ENCODE measurements around the gene USB1.

USB1 gene

GRCh38 chr16:58037365-58038057 lies 36.3 kb downstream of the USB1 start:
- no peak for DNase-seq

GRCh38 chr16:58038219-58038641 lies 37.0 kb downstream of the USB1 start:
- DNase-seq, result no peak

DNA sequence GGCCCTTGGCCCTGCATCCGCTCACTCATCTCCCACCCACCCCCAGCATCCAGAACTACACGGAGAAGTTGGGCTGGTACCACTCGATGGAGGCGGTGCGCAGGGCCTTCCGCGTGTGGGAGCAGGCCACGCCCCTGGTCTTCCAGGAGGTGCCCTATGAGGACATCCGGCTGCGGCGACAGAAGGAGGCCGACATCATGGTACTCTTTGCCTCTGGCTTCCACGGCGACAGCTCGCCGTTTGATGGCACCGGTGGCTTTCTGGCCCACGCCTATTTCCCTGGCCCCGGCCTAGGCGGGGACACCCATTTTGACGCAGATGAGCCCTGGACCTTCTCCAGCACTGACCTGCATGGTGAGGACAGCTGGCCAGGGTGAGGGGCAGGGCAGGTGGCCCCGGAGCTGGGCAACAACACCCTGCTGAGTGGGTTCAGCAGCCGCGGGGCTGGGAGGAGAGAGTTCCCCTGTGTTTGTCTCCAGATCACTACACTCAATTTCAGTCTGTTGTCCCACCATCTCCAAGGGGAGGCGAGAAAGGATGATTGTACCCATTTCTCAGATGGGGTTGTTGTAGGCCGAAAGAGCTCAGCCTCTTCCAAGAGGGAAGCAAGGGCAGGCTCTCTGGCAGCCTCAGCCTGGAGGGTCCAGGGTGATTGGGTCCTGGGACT lies 38.8 kb downstream of the USB1 start:
- DNase-seq, result no peak

GRCh38 chr16:58040496-58040846 lies 39.3 kb downstream of the USB1 start:
- no peak for DNase-seq

GRCh38 chr16:58040945-58041627 lies 39.9 kb downstream of the USB1 start:
- DNase-seq, result no peak

DNA sequence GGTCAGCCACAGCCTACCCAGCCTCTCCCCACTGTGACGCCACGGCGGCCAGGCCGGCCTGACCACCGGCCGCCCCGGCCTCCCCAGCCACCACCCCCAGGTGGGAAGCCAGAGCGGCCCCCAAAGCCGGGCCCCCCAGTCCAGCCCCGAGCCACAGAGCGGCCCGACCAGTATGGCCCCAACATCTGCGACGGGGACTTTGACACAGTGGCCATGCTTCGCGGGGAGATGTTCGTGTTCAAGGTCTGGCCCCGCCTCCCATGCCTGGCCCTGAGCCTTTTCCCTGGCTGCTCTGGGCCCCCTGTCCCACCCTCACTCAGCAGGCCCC lies 40.4 kb downstream of the USB1 start:
- DNase-seq, result no peak

- DNase-seq, result no peak
Observed at GRCh38 chr16:58042001-58042885, 41.0 kb downstream of the USB1 start.

DNA sequence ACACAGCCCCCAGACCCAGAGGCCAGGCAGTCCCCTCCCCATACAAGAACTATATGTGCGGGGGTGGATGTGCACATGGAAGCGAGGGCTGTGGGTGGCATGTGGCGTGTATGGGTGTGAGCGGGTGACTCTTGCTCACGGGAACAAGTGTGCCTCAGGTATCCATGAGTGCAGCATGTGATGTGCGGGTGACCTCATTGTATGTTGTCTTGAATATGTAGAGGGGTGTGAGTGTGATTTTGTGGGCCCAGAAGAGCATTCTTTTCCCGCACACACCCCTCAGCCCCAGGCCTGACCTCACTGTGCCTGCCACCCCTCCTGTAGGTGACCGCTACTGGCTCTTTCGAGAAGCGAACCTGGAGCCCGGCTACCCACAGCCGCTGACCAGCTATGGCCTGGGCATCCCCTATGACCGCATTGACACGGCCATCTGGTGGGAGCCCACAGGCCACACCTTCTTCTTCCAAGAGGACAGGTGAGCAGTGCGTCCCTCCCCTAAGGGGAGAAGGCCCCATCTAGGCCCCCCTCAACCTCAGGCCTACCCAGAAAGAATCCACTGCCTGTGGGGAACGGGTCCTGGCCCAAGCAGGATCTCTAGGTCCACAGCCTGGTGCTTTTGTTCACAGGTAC lies 41.8 kb downstream of the USB1 start:
- no peak for DNase-seq

DNA sequence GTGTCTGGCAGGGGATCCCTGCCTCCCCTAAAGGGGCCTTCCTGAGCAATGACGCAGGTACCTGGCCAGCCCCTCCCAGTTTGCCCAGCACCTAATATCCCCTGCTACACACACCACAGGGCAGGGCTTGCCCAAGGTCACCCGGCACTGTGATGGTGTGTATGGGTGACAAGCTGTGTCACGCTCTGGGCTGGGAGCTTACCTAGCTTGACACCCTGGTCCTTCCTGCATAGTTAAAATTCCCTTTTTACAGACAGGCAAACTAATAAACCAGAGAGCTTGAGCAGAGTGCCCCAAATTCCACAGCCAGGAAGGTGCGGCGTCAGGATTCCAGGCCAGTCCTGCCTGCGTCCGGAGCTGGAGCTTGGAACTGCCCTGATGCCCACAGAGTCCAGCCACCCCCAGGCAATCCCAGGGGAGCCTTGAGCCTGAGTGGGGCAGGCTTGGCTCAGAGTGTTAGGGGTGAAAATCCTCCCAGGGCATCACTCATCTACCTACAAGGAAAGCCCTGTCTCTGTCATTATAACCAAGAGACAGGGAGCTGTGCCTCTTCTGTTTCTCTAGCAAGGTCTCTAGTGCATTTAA lies 42.5 kb downstream of the USB1 start:
- no peak for DNase-seq

- DNase-seq, result no peak
Observed at GRCh38 chr16:58044266-58045019, 43.2 kb downstream of the USB1 start.

- DNase-seq, result no peak
Observed at GRCh38 chr16:58045096-58045495, 43.9 kb downstream of the USB1 start.

- no peak for DNase-seq
Observed at GRCh38 chr16:58046054-58046881, 45.1 kb downstream of the USB1 start.

GRCh38 chr16:58046936-58047335 lies 45.7 kb downstream of the USB1 start:
- DNase-seq, result no peak

DNA sequence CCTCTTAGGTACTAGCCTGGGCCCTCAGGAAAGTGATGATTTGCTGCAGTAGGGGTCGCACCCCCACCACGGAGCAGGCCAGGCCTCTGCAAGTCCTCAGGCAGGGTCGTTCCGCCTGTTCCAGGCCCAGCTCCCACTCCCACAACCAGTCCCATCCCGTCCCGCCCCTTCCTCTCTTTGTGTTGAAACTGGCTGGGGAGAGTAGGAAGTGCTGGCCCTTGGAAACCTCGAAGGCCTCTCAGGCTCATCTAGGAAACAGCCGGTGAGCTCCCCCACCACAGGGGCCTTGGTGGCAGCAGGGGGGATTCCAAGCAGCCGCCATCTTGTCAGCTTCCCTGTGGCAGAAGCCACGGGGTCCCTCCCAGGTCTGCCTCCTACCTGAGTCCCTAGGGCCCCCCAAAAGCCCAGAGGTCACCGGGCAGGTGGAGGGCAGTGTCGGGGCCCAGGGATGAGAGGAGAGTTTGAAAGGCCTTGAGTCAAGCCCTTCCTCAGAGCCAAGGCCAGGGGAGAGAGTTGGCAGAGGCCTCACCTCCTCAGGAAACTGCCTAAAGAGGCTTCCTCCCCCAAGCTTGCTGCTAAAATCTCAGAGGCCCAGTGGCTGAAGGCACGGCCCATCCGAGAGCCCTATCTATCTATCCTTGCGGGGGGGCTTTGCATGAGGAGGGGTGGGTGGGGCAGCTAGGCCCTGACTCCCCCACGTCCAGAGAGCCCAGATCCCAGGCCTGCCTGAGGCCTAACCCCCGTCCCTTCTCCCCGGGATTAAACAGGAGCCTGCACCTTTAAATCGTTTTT lies 46.5 kb downstream of the USB1 start:
- DNase-seq, result no peak

DNA sequence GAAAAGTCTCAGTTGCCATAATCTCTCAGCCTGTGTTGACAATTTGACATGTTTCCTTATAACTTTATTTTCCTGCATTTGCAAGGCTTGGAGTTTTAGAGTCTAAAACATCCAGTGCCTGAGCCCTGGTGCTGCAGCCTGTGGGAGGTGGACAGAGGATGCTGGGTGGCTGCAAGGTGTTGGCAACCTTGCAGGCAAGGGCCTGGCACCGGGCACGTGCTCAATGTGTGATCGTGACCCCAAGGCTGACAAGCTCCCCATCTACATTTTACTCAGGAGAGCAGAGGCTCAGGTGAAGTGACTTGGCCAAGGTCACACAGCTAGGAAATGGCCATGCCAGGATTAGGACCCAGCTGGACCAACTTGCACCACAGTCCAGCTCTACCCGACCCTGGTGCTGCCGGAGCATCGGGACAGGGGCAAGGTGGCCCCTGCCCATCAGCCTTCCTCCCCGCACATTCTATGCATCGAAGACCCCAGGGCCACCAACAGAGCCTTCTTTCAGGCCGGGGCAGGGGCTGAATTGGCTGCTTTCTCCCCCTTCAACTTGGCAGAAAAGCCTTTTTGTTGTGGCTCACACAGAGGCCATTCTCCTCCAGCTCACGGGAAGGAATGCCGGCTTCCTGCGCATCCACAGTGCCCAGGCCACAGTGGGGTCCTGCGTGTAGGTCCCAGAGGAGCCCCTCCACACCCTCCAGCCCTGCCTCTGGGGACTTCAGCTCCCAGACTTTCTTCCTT lies 47.5 kb downstream of the USB1 start:
- no peak for DNase-seq

- DNase-seq, result no peak
Observed at GRCh38 chr16:58049232-58050185, 48.3 kb downstream of the USB1 start.

GRCh38 chr16:58051296-58051695 lies 50.1 kb downstream of the USB1 start:
- DNase-seq, result no peak
